HCT116 (cell line): ENCODE measurements around the gene PRLR. TPM values are rescaled to one million over a fixed set of nuclear protein-coding genes. Genes with fewer than 3 reads are reported as not detected.

Experiments
- ATAC-seq: fragments of 200-7000 bp; cut with Tn5 transposase; 2 replicates; pipeline ENCODE4 v1.9.1; 2020; ENCODE audit warnings: mild to moderate bottlenecking, moderate library complexity
- BruUV-seq: library from RNA; stranded (reverse); fragments of 400-500 nt; replicated peaks from 2 replicates; lab custom pipeline; 2021; lab: Mats Ljungman, UMichigan
- CTCF ChIA-PET: fragments of 300-600 bp; sonication (Branson Sonifier 250); formaldehyde crosslinking; loops from one replicate; lab custom pipeline; 2021; ENCODE audit warnings: antibody characterized with exemption; lab: Charles Lee
- POLR2A ChIA-PET: fragments of 300-600, 350-600 bp; sonication (Branson Sonifier 250); formaldehyde crosslinking; loops from one replicate; lab custom pipeline; 2021; ENCODE audit warnings: antibody characterized with exemption; lab: Charles Lee
- RAD21 ChIA-PET, 2 experiments: fragments of 300-600 bp; sonication (Branson Sonifier 250); formaldehyde crosslinking; loops; one replicate each; lab custom pipeline; 2023; ENCODE audit warnings: low total read pairs in 2 of 2; ENCODE audit not compliant: uncharacterized antibody in 2 of 2, unreplicated experiment in 2 of 2, low non-redundant PET in 1 of 2; lab: Charles Lee
- DNase-seq: peaks from one replicate; pipeline ENCODE4 v3.0.0-alpha.2; 2010; ENCODE audit warnings: low read depth, low spot score
- H2AFZ ChIP-seq: fragments of 200-600 bp; shearing (Covaris generic), sonication (generic); 2 replicates; pipeline ENCODE4 v1.6.1; 2017; ENCODE audit warnings: low read depth, mixed run types, mixed read lengths, antibody characterized with exemption, low read length; ENCODE audit not compliant: poor library complexity, severe bottlenecking
- H3K27ac ChIP-seq: 2 replicates; pipeline ENCODE4 v1.5.1; 2012; ENCODE audit warnings: low read depth, low read length
- H3K27me3 ChIP-seq: fragments of 200-600 bp; sonication (generic); 2 replicates; pipeline ENCODE4 v1.6.1; 2016; ENCODE audit warnings: mixed run types, low read length, mixed read lengths; ENCODE audit not compliant: insufficient read depth
- H3K36me3 ChIP-seq, 2 experiments: fragments of 200-500 bp in 1 of 2; fragments of 200-600 bp in 1 of 2; sonication (Bioruptor generic) in 1 of 2; sonication (generic) in 1 of 2; 2 replicates each; pipeline versions ENCODE4 v1.5.1 to v1.6.1; 2014 to 2016; ENCODE audit warnings: low read length in 2 of 2, inconsistent platforms in 1 of 2, mixed read lengths in 1 of 2, mixed run types in 1 of 2; ENCODE audit not compliant: insufficient read depth in 2 of 2, control insufficient read depth in 1 of 2
- H3K4me1 ChIP-seq, 2 experiments: fragments of 200-600 bp in 1 of 2; sonication (generic) in 1 of 2; 2 replicates each; pipeline versions ENCODE4 v1.5.1 to v1.6.1; 2012 to 2017; ENCODE audit warnings: low read length in 2 of 2, inconsistent platforms in 1 of 2, mild to moderate bottlenecking in 1 of 2, mixed read lengths in 1 of 2, mixed run types in 1 of 2, moderate library complexity in 1 of 2; ENCODE audit not compliant: insufficient read depth in 2 of 2, control insufficient read depth in 1 of 2
- H3K4me2 ChIP-seq: fragments of 200-600 bp; sonication (generic); 2 replicates; pipeline ENCODE4 v1.6.1; 2017; ENCODE audit warnings: mixed run types, low read length, mixed read lengths
- H3K4me3 ChIP-seq, 2 experiments: fragments of 200-600 bp in 1 of 2; sonication (generic) in 1 of 2; replicated peaks in 1 of 2; 2 replicates each; pipeline ENCODE4 v1.5.1; 2011 to 2016; ENCODE audit warnings: low read length in 2 of 2, control low read depth in 1 of 2, low read depth in 1 of 2, mild to moderate bottlenecking in 1 of 2, mixed read lengths in 1 of 2, mixed run types in 1 of 2
- H3K79me2 ChIP-seq: fragments of 200-600 bp; sonication (generic); 2 replicates; pipeline ENCODE4 v1.6.1; 2017; ENCODE audit warnings: mild to moderate bottlenecking, mixed run types, low read length, moderate library complexity, mixed read lengths; ENCODE audit not compliant: insufficient read depth
- H3K9ac ChIP-seq: fragments of 200-600 bp; sonication (generic); 2 replicates; pipeline ENCODE4 v1.6.1; 2016; ENCODE audit warnings: low read length, mixed read lengths
- H3K9me2 ChIP-seq: fragments of 200-600 bp; sonication (generic), shearing (Covaris generic); 2 replicates; pipeline ENCODE4 v1.6.1; 2017; ENCODE audit warnings: mixed run types, mild to moderate bottlenecking, moderate library complexity; ENCODE audit not compliant: insufficient read depth
- H3K9me3 ChIP-seq, 2 experiments: fragments of 200-500 bp in 1 of 2; fragments of 200-600 bp in 1 of 2; sonication (Bioruptor generic) in 1 of 2; sonication (generic) in 1 of 2; 2 replicates each; pipeline ENCODE4 v1.6.1; 2014 to 2017; ENCODE audit warnings: low read length in 2 of 2, mixed read lengths in 2 of 2, inconsistent platforms in 1 of 2, low read depth in 1 of 2, mild to moderate bottlenecking in 1 of 2, mixed run types in 1 of 2, moderate library complexity in 1 of 2; ENCODE audit not compliant: control insufficient read depth in 1 of 2, insufficient read depth in 1 of 2
- H4K20me1 ChIP-seq: fragments of 200-600 bp; sonication (generic), shearing (Covaris generic); 2 replicates; pipeline ENCODE4 v1.6.1; 2017; ENCODE audit warnings: mixed run types, mild to moderate bottlenecking, moderate library complexity; ENCODE audit not compliant: insufficient read depth
- SRF ChIP-seq: IDR thresholded peaks from 2 replicates; pipeline ENCODE4 v1.6.1; 2012; ENCODE audit warnings: low read depth
- TCF7L2 ChIP-seq: IDR thresholded peaks from 2 replicates; pipeline ENCODE4 v1.7.0; 2011; ENCODE audit warnings: borderline replicate concordance, inconsistent platforms; ENCODE audit not compliant: insufficient read depth, insufficient read length; ENCODE audit errors: extremely low read depth
- intact Hi-C: fragments of 100-400 bp; cut with micrococcal nuclease; formaldehyde crosslinking; loops from 2 replicates; pipeline ENCODE4 v1.10.0; 2022
- total RNA-seq: library from RNA; stranded (reverse); gene quantifications from one replicate; pipeline ENCODE4 v1.2.1, GENCODE V29; 2021; ENCODE audit not compliant: unreplicated experiment
- TF ChIP-seq, protein P1 (sequence below): IDR thresholded peaks from 2 replicates; pipeline ENCODE4 v1.6.1; 2011; ENCODE audit warnings: mild to moderate bottlenecking, low read length, moderate library complexity; ENCODE audit not compliant: insufficient replicate concordance; ENCODE audit errors: extremely low read depth
- TF ChIP-seq, protein P2 (sequence below): IDR thresholded peaks from 2 replicates; pipeline ENCODE4 v1.6.1; 2012; ENCODE audit warnings: low read depth

The PRLR gene
- total RNA-seq, 1 experiment from 2014 or later: 0.10 TPM

DNA sequence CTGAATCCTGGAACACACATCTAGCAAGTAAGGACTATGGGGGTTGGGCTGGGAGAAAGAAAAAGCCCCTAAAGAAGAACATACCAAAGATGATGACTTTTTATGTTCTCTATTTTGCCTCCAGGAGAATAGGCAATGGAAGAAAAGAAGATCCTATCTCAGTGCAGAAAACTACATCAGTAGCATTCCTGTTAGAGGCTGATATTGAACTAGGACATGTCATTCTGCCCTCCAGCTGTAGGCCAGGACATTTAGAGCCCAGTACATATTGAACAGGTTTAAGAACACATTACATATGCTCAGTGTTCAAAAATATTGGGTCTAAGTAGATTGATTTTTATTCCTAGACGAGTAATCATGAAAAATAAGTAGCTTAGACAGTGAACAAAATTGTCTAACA is 24.7 kb downstream of the PRLR start:
- CTCF ChIA-PET: no interaction called here
- RAD21 ChIA-PET: no interaction called here

More for the DNA sequence above, 24.7 kb downstream of the PRLR start:
- H3K36me3 ChIP-seq: no peaks in the 10 kb centered on the region
- H3K9ac ChIP-seq: no peak overlapping the region
- POLR2A ChIA-PET: no interaction called here
- H3K79me2 ChIP-seq: no peaks in the 10 kb centered on the region
- TF ChIP-seq TCF7L2 (no peak), SRF (no peak)
- TF ChIP-seq, protein P1, sequence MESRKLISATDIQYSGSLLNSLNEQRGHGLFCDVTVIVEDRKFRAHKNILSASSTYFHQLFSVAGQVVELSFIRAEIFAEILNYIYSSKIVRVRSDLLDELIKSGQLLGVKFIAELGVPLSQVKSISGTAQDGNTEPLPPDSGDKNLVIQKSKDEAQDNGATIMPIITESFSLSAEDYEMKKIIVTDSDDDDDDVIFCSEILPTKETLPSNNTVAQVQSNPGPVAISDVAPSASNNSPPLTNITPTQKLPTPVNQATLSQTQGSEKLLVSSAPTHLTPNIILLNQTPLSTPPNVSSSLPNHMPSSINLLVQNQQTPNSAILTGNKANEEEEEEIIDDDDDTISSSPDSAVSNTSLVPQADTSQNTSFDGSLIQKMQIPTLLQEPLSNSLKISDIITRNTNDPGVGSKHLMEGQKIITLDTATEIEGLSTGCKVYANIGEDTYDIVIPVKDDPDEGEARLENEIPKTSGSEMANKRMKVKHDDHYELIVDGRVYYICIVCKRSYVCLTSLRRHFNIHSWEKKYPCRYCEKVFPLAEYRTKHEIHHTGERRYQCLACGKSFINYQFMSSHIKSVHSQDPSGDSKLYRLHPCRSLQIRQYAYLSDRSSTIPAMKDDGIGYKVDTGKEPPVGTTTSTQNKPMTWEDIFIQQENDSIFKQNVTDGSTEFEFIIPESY: no peak
- TF ChIP-seq, protein P2, sequence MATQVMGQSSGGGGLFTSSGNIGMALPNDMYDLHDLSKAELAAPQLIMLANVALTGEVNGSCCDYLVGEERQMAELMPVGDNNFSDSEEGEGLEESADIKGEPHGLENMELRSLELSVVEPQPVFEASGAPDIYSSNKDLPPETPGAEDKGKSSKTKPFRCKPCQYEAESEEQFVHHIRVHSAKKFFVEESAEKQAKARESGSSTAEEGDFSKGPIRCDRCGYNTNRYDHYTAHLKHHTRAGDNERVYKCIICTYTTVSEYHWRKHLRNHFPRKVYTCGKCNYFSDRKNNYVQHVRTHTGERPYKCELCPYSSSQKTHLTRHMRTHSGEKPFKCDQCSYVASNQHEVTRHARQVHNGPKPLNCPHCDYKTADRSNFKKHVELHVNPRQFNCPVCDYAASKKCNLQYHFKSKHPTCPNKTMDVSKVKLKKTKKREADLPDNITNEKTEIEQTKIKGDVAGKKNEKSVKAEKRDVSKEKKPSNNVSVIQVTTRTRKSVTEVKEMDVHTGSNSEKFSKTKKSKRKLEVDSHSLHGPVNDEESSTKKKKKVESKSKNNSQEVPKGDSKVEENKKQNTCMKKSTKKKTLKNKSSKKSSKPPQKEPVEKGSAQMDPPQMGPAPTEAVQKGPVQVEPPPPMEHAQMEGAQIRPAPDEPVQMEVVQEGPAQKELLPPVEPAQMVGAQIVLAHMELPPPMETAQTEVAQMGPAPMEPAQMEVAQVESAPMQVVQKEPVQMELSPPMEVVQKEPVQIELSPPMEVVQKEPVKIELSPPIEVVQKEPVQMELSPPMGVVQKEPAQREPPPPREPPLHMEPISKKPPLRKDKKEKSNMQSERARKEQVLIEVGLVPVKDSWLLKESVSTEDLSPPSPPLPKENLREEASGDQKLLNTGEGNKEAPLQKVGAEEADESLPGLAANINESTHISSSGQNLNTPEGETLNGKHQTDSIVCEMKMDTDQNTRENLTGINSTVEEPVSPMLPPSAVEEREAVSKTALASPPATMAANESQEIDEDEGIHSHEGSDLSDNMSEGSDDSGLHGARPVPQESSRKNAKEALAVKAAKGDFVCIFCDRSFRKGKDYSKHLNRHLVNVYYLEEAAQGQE: no peak
- TF ChIP-seq, all 23 proteins: peak for 0
- Histone ChIP-seq H3K27me3 (peaks cover 20% of the 10 kb centered on the region; the same call in 1 of the 2 replicates), H3K9me2 (no peaks in the 10 kb centered on the region), H4K20me1 (no peaks in the 10 kb centered on the region), H3K4me3 (no peak overlapping the region), H3K9me3 (no peaks in the 10 kb centered on the region), H3K4me1 (no peaks in the 10 kb centered on the region), H2AFZ (no peak overlapping the region), H3K27ac (no peak overlapping the region), H3K4me2 (no peak overlapping the region)
- ATAC-seq (no peak), DNase-seq (no peak)
- intact Hi-C loops: no loop called here
- no TSS peak for BruUV-seq
